GM12878 (cell line): Measurements from ENCODE around the gene YWHAG. TPM values are rescaled to one million over a fixed set of nuclear protein-coding genes. Genes with fewer than 3 reads are reported as not detected.

Source experiments
- ATAC-seq: fragments of 200-7000 bp; cut with Tn5 transposase; 3 replicates; pipeline ENCODE4 v1.9.1; 2020; ENCODE audit warnings: mild to moderate bottlenecking, moderate library complexity
- BruUV-seq: library from RNA; stranded (reverse); fragments of 400-500 nt; replicated peaks from 2 replicates; lab custom pipeline; 2021; lab: Mats Ljungman, UMichigan
- CTCF ChIA-PET: fragments of 300-600 bp; sonication (Branson Sonifier 250); formaldehyde crosslinking; extraction: SDS; loops from one replicate; lab custom pipeline; 2021; ENCODE audit warnings: inconsistent platforms; lab: Yijun Ruan, JAX
- POLR2A ChIA-PET: fragments of 350-600 bp; formaldehyde crosslinking; extraction: SDS; loops from one replicate; lab custom pipeline; 2021; ENCODE audit warnings: inconsistent platforms; lab: Charles Lee
- RAD21 ChIA-PET: fragments of 300-600 bp; sonication (Branson Sonifier 250); formaldehyde crosslinking; loops from one replicate; lab custom pipeline; 2023; ENCODE audit warnings: antibody characterized with exemption; ENCODE audit not compliant: unreplicated experiment; lab: Charles Lee
- SMC1A ChIA-PET: fragments of 300-600 bp; sonication (Branson Sonifier 250); formaldehyde crosslinking; loops from one replicate; lab custom pipeline; 2023; ENCODE audit not compliant: unreplicated experiment, uncharacterized antibody; lab: Charles Lee
- DNase-seq: peaks from one replicate; pipeline ENCODE4 v3.0.0-alpha.2; 2011; ENCODE audit warnings: low read depth, low spot score
- FAIRE-seq: peaks from 3 replicates; lab custom pipeline; 2011; peaks lifted over from hg19 to GRCh38; lab: Jason Lieb, UNC
- H2AFZ ChIP-seq: 2 replicates; pipeline ENCODE4 v1.6.0; 2011; ENCODE audit warnings: low read depth, low read length, control low read depth; ENCODE audit not compliant: control insufficient read depth
- H3K27ac ChIP-seq: 2 replicates; pipeline ENCODE4 v1.5.1; 2011; ENCODE audit warnings: control low read depth; ENCODE audit not compliant: control insufficient read depth, insufficient read depth
- H3K27me3 ChIP-seq, 2 experiments: replicated peaks in 1 of 2; 2 replicates each; pipeline versions ENCODE4 v1.6.0 to v1.6.1; 2011; ENCODE audit warnings: low read length in 1 of 2; ENCODE audit not compliant: control insufficient read depth in 2 of 2, insufficient read depth in 2 of 2
- H3K36me3 ChIP-seq, 2 experiments: 2 replicates each; pipeline ENCODE4 v1.5.1; 2011; ENCODE audit warnings: low read length in 1 of 2; ENCODE audit not compliant: control insufficient read depth in 2 of 2, insufficient read depth in 2 of 2
- H3K4me1 ChIP-seq: 2 replicates; pipeline ENCODE4 v1.6.1; 2011; ENCODE audit warnings: mild to moderate bottlenecking, low read length, moderate library complexity, mixed read lengths; ENCODE audit not compliant: control insufficient read depth, insufficient read depth
- H3K4me2 ChIP-seq: 2 replicates; pipeline ENCODE4 v1.6.0; 2011; ENCODE audit warnings: control low read depth; ENCODE audit not compliant: control insufficient read depth, insufficient read depth
- H3K4me3 ChIP-seq: fragments of 200-600 bp; sonication (generic); 2 replicates; pipeline ENCODE4 v1.5.1; 2016
- H3K79me2 ChIP-seq: 2 replicates; pipeline ENCODE4 v1.6.0; 2011; ENCODE audit warnings: low read length; ENCODE audit not compliant: control insufficient read depth, insufficient read depth
- H3K9ac ChIP-seq: 2 replicates; pipeline ENCODE4 v1.8.0; 2011; ENCODE audit warnings: low read length, control low read depth, mixed read lengths; ENCODE audit not compliant: control insufficient read depth, insufficient read depth
- H3K9me3 ChIP-seq: replicated peaks from 3 replicates; pipeline ENCODE4 v1.5.1; 2011; ENCODE audit warnings: mild to moderate bottlenecking, low read length; ENCODE audit not compliant: control insufficient read depth, insufficient read depth
- H4K20me1 ChIP-seq: 2 replicates; pipeline ENCODE4 v1.6.0; 2011; ENCODE audit not compliant: control insufficient read depth, insufficient read depth
- CBX3 ChIP-seq: fragments of 200-600 bp; sonication (generic); IDR thresholded peaks from 2 replicates; pipeline ENCODE4 v1.6.1; 2016; ENCODE audit warnings: low read depth, borderline replicate concordance
- CTCF ChIP-seq, 3 experiments: IDR thresholded peaks in 2 of 3; conservative IDR thresholded peaks in 1 of 3; 2 replicates each; pipeline ENCODE4 v1.5.1; 2011; ENCODE audit warnings: low read depth in 3 of 3, low read length in 3 of 3, mild to moderate bottlenecking in 3 of 3, control low read depth in 2 of 3, moderate library complexity in 2 of 3, inconsistent platforms in 1 of 3, mixed read lengths in 1 of 3; ENCODE audit not compliant: control insufficient read depth in 2 of 3, insufficient read depth in 1 of 3; ENCODE audit errors: extremely low read depth in 1 of 3
- EP300 ChIP-seq, 2 experiments: fragments of 150-350 bp in 1 of 2; IDR thresholded peaks; 2 replicates each; pipeline ENCODE4 v1.6.1; 2011 to 2012; ENCODE audit warnings: low read depth in 2 of 2, low read length in 2 of 2, borderline replicate concordance in 1 of 2, improper control_type of control experiment in 1 of 2, inconsistent platforms in 1 of 2; ENCODE audit not compliant: control insufficient read depth in 1 of 2
- POLR2AphosphoS5 ChIP-seq: IDR thresholded peaks from 2 replicates; pipeline ENCODE4 v1.6.1; 2011; ENCODE audit warnings: mild to moderate bottlenecking, low read length, inconsistent platforms
- SMARCA5 ChIP-seq: fragments of 450-650 bp; IDR thresholded peaks from 2 replicates; pipeline ENCODE4 v1.6.1; 2017; ENCODE audit warnings: mild to moderate bottlenecking
- SPI1 ChIP-seq: IDR thresholded peaks from 2 replicates; pipeline ENCODE4 v1.6.1; 2011; ENCODE audit warnings: low read depth, mild to moderate bottlenecking, low read length, moderate library complexity, borderline replicate concordance; ENCODE audit not compliant: insufficient read depth
- STAT1 ChIP-seq: fragments of 450-650 bp; conservative IDR thresholded peaks from 2 replicates; pipeline ENCODE4 v1.6.1; 2014; ENCODE audit warnings: antibody characterized with exemption, mild to moderate bottlenecking
- TBL1XR1 ChIP-seq: IDR thresholded peaks from 2 replicates; pipeline ENCODE4 v1.6.1; 2012; ENCODE audit warnings: low read depth, low read length, improper control_type of control experiment
- ZBTB40 ChIP-seq: fragments of 450-650 bp; IDR thresholded peaks from 2 replicates; pipeline ENCODE4 v1.6.1; 2016; ENCODE audit warnings: mild to moderate bottlenecking, moderate library complexity, borderline replicate concordance
- WGBS: methylation state at CpG from one replicate; pipeline ENCODE4 v1.1.6; 2016; ENCODE audit warnings: low lambda C conversion rate; ENCODE audit not compliant: insufficient replicate concordance, insufficient coverage; ENCODE audit errors: missing lambda C conversion rate; 5-methylcytosine and 5-hydroxymethylcytosine counted together
- in situ Hi-C: fragments of 300-500 bp; cut with MboI; formaldehyde crosslinking; loops from 9 replicates; pipeline ENCODE4 v1.14.3; 2018; ENCODE audit warnings: mixed read lengths
- intact Hi-C: fragments of 100-400 bp; cut with micrococcal nuclease; formaldehyde crosslinking; loops from one replicate; pipeline ENCODE4 v1.14.2; 2022; ENCODE audit not compliant: unreplicated experiment
- polyA plus RNA-seq, 11 experiments: library from polyadenylated mRNA; depleted of rRNA in 4 of 11; unstranded in 6 of 11; stranded (reverse) in 5 of 11; fragments of >200 nt; fragmentation: Nextera tagmentation in 4 of 11; fragmentation: Illumina TruSeq in 1 of 11; extraction: Ambion mirVana in 4 of 11; extraction: Trizol in 1 of 11; gene quantifications; 1 replicate in 1 of 11; 2 replicates in 10 of 11; pipeline versions ENCODE4 v1.2.1 to v1.2.3, GENCODE V29; 2011 to 2016; ENCODE audit warnings: inconsistent platforms in 2 of 11, missing spikeins in 2 of 11, low read depth in 1 of 11
- total RNA-seq, 4 experiments: library from RNA; depleted of rRNA in 3 of 4; stranded (reverse); fragments of >200 nt in 3 of 4; fragmentation: Illumina TruSeq in 1 of 4; extraction: Trizol in 1 of 4; gene quantifications; 2 replicates each; pipeline versions ENCODE4 v1.2.1 to v1.2.3, GENCODE V29; 2013 to 2021

YWHAG gene
- total and polyA plus RNA-seq, 10 of the 15 experiments (the other 5 are each of a cell fraction or from before 2014, with no cell fraction given): 20.2 to 157 (median 41.3) TPM

GRCh38 chr7:76354516-76354915 lies 4.3 kb downstream of the YWHAG start:
- Histone ChIP-seq H2AFZ (no peak overlapping the region), H3K9me3 (peaks cover 2% of the 10 kb centered on the region; the same call in 2 of the 3 replicates), H3K27ac (no peak overlapping the region), H4K20me1 (peaks cover 10% of the 10 kb centered on the region), H3K9ac (no peak overlapping the region)
- in situ Hi-C loops: no loop called here
- FAIRE-seq: no peak
- intact Hi-C loops: no loop called here
- 0 out of 2 replicates have a peak, but pooled peaks have one; percentile 43 for TF ChIP-seq POLR2AphosphoS5
- TF ChIP-seq TBL1XR1: no peak
- TF ChIP-seq, all 136 proteins: peak for 1
- POLR2A ChIA-PET: interaction anchor here (0.7 to 1.5 kb wide), 2 partner anchors 17 to 27 kb away, joined by 3 to 4 read pairs; no protein-coding TSS in a partner anchor
- no peak for DNase-seq
- Histone ChIP-seq H3K36me3 (peaks cover 2 to 29% of the 10 kb centered on the region in 2 experiments), H3K4me3 (peak overlapping the region; percentile 99; the same call in 1 of the 2 replicates), H3K4me2 (0 out of 2 replicates have a peak overlapping the region, but pooled peaks have one; percentile 47), H3K27me3 (no peaks in the 10 kb centered on the region), H3K79me2 (peaks cover 92% of the 10 kb centered on the region), H3K4me1 (peaks cover 4% of the 10 kb centered on the region; the same call in 1 of the 2 replicates)
- RAD21 ChIA-PET: interaction anchor here (0.6 to 1.4 kb wide), 2 partner anchors 36 to 81 kb away, joined by 3 read pairs; no protein-coding TSS in a partner anchor
- CTCF ChIA-PET: interaction anchor here (2.6 kb wide), 1 partner anchor 22 kb away, joined by 6 read pairs; no protein-coding TSS in a partner anchor
- SMC1A ChIA-PET: interaction anchor here (1.1 to 1.3 kb wide), 2 partner anchors 36 to 37 kb away, joined by 4 read pairs; no protein-coding TSS in a partner anchor
- no peak for ATAC-seq
- BruUV-seq: no TSS peak
- WGBS: 54% methylated on average over 4 of the region's 4 CpGs

GRCh38 chr7:76353744-76354143 lies 5.0 kb downstream of the YWHAG start:
- no peak overlapping the region for H3K27ac ChIP-seq
- peak overlapping the region; percentile 2; the same call in 1 of the 2 replicates for H3K4me3 ChIP-seq
- no peak overlapping the region for H2AFZ ChIP-seq
- ChIA-PET SMC1A (interaction anchor here (1.1 to 1.3 kb wide), 2 partner anchors 35 to 36 kb away, joined by 4 read pairs; no protein-coding TSS in a partner anchor), POLR2A (no interaction called here), RAD21 (interaction anchor here (1.2 to 1.4 kb wide), 2 partner anchors 35 to 90 kb away, joined by 3 read pairs; no protein-coding TSS in a partner anchor), CTCF (interaction anchor here (0.6 to 2.6 kb wide), 3 partner anchors 22 to 1683 kb away, joined by 3 to 6 read pairs (median 5); no protein-coding TSS in a partner anchor)
- DNase-seq (no peak), FAIRE-seq (no peak), ATAC-seq (no peak)
- peaks cover 10% of the 10 kb centered on the region for H4K20me1 ChIP-seq
- 87% methylated on average over 5 of the region's 5 CpGs for WGBS
- 0 out of 2 replicates have a peak, but pooled peaks cover 3% of the 10 kb centered on the region for H3K4me1 ChIP-seq
- peak overlapping the region; percentile 47; the same call in 1 of the 2 replicates for H3K4me2 ChIP-seq
- no TSS peak for BruUV-seq
- H3K27me3 ChIP-seq: no peaks in the 10 kb centered on the region
- no peak overlapping the region for H3K9ac ChIP-seq
- peaks cover 2 to 29% of the 10 kb centered on the region in 2 experiments for H3K36me3 ChIP-seq
- in situ Hi-C loops (no loop called here), intact Hi-C loops (no loop called here)
- H3K79me2 ChIP-seq: peaks cover 96% of the 10 kb centered on the region
- peaks cover 2% of the 10 kb centered on the region; the same call in 2 of the 3 replicates for H3K9me3 ChIP-seq
- TF ChIP-seq ZBTB40: no peak
- no peak for TF ChIP-seq EP300 (IDR thresholded peaks at IDR 0.05; ENCODE audit: borderline replicate concordance in 1 of 2, control insufficient read depth in 1 of 2, low read depth in 2 of 2, low read length in 2 of 2)
- TF ChIP-seq STAT1: no peak
- TF ChIP-seq CBX3: no peak
- TF ChIP-seq SMARCA5: no peak
- no peak for TF ChIP-seq CTCF (IDR thresholded peaks at IDR 0.05 in 2 of 3, conservative IDR thresholded peaks at IDR 0.05 in 1 of 3; ENCODE audit: control insufficient read depth in 2 of 3, extremely low read depth in 1 of 3, insufficient read depth in 1 of 3, low read depth in 3 of 3, low read length in 3 of 3)
- no peak for TF ChIP-seq SPI1
